ENCODE results near the gene OVOL3.
"Not testable (repeated sequence)": the region's sequence is repeated elsewhere in the genome, so short reads cannot be mapped to it uniquely, and the experiment has no call there.

Gene OVOL3

GRCh38 chr19:36110487-36111199, at the start of gene OVOL3:
TSS of gene OVOL3 (plus strand) at chr19:36111143. CDS start at chr19:36111203, 60 bp downstream.
- no peak for DNase-seq (ENCODE audit: low spot score)

- DNase-seq (ENCODE audit: low spot score) = no peak
Observed at GRCh38 chr19:36061367-36061766, 49.6 kb upstream of the OVOL3 start.

- DNase-seq (ENCODE audit: low spot score) = no peak
Observed at GRCh38 chr19:36064826-36065225, 46.1 kb upstream of the OVOL3 start.

- DNase-seq (ENCODE audit: low spot score) = no peak
Observed at GRCh38 chr19:36067681-36068080, 43.3 kb upstream of the OVOL3 start.

GRCh38 chr19:36068810-36069499, 42.0 kb upstream of the OVOL3 start:
- DNase-seq (ENCODE audit: low spot score) = not testable (repeated sequence)

GRCh38 chr19:36072081-36072480, 38.9 kb upstream of the OVOL3 start:
- no peak for DNase-seq (ENCODE audit: low spot score)

DNA sequence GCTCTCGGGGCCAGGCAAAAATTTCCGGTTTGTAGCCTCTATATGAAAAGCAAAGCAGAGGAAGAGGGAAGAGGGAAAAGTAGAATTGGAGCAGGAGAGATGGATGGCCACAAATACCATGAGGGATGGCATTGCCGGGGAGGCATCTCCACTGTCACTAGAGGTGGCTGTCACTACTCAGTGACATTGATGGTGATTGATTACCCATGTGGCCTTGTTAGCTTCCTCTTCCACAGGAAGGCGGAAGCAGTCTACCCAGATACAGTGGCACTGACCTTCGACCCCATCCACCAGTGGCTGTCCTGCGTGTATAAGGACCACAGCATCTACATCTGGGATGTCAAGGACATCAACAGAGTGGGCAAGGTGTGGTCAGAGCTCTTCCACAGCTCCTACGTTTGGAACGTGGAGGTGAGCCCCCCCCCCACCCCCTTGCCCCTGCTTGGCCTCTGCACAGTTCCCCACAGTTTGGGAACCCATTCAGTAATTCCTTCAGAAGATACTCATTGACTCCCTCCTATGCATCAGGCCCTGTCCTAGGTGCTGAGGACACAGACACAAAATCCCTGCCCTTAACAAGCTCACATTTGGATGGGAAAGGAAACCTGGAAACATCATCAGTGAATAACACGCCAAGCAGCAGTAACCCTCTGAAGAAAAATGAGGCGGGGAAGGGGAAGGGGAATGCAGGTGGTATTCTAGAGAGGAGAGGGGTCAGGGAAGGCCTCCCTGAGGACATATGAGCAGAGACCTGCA, 37.6 kb upstream of the OVOL3 start:
- no peak for DNase-seq (ENCODE audit: low spot score)

- DNase-seq (ENCODE audit: low spot score) = no peak
Observed at GRCh38 chr19:36079389-36079945, 31.5 kb upstream of the OVOL3 start.

DNA sequence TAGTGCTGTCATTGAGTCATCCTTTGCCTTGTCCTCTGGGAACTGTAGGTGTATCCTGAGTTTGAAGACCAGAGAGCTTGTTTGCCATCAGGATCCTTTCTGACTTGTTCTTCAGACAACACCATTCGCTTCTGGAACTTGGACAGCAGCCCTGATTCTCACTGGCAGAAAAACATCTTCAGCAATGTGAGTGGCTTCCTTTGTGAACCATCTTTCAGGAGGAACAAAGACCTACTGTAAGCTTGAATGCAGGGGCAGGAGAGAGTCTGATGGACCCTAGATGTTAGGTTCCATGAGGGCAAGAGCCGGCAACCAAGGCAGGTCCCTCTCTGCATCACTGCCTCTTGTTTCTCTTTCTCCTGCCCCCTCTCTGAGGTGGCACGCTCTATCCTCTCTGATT, 29.6 kb upstream of the OVOL3 start:
- DNase-seq (ENCODE audit: low spot score) = no peak

GRCh38 chr19:36081894-36082293, 29.0 kb upstream of the OVOL3 start:
- DNase-seq (ENCODE audit: low spot score) = no peak

- DNase-seq (ENCODE audit: low spot score) = no peak
Observed at GRCh38 chr19:36082916-36083315, 28.0 kb upstream of the OVOL3 start.

DNA sequence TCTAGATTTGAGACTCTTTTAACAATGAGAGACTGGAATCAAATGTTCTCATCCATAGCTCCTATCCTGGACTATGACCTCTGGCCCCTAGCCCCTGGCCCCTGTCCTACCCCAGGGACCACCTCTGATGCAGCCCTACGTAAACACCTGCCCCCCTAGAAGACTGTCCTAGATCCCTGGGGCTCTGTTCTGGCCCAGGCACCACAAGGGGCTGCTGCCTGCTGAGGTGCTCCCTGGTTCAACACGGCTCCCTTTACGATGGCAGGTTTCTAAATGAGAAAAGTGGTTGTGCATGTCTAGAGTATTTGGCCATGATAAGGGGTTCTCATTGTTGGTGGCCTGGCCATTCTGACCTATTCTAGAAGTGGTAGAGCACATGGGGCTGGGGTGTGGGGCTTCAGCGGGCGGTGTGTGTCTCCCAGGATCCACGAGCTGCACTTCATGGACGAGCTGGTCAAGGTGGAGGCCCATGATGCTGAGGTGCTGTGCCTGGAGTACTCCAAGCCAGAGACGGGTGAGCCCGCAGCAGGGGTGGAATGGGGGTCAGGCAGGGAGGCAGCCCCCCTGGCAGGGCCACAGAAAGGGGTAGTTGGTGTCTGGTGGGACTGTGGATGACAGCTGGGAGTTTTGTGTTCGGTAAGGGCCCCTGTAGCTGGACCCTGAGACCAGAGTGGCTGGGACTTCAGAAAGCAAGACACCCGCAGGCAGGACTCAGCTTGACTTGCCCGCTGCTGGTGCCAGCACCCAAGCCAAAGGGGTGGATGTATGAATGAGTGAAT, 26.5 kb upstream of the OVOL3 start:
- no peak for DNase-seq (ENCODE audit: low spot score)

DNA sequence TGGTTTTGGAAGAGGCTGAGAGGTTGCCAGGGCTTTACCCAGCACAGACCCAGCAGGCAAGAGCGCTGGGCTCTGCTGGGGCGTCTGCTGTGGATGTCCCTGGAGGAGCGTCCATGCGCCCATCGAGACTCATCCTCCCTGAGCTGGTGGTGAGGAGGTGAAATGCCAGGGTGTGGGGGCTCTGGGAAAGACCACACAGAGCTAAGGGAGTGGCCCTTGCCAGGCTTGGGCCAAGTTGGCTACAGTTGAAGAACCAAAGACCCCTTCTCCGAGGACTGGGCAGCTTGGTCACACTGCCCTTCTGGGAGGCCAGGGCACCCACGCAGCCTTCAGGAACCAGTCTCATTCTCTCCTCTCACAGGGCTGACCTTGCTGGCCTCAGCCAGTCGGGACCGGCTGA, 24.6 kb upstream of the OVOL3 start:
- no peak for DNase-seq (ENCODE audit: low spot score)

- no peak for DNase-seq (ENCODE audit: low spot score)
Observed at GRCh38 chr19:36089847-36090246, 21.1 kb upstream of the OVOL3 start.

- no peak for DNase-seq (ENCODE audit: low spot score)
Observed at GRCh38 chr19:36090910-36091695, 19.8 kb upstream of the OVOL3 start.

DNA sequence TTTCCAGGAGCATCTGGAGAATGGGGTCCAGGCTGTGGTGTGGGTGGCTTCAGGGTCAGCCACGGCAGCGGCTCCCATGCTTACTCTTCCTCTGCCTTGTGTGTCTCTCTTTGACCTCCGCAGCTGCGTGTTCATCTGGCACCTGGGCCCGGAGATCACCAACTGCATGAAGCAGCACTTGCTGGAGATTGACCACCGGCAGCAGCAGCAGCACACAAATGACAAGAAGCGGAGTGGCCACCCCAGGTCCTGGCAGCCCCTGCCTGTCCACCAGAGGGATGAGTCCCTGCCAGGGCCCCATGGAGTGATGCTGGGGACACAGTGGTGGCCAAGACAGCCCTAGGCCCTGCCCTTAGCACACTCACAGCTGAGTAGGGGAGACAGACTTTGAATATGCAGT, 18.4 kb upstream of the OVOL3 start:
- no peak for DNase-seq (ENCODE audit: low spot score)

DNA sequence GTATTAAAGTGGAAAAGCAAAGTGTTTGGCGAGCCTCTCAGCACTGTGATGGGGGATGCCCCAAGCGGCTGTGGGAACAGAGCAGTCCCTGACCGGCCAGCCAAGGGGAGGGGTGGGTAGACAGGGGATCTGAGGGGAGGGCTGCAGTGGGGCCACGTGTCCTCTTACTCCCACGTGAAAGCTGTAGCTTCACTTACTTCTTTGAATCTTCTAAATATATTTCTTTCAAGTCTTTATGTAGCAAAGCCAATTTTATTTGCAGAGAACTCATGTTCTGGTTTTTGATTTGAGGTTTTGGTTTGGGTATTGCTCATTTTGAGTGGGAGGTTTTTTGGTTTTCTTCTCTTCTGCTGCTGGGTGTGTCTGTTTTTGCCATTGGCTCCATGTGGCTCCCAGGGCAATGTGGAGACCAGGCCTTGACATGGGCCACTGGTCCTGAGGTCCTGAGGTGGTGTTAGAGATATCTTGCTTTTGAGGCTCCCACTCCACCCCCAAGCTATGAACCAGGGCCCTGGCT, 17.7 kb upstream of the OVOL3 start:
- DNase-seq (ENCODE audit: low spot score) = no peak

- no peak for DNase-seq (ENCODE audit: low spot score)
Observed at GRCh38 chr19:36093687-36094086, 17.3 kb upstream of the OVOL3 start.

DNA sequence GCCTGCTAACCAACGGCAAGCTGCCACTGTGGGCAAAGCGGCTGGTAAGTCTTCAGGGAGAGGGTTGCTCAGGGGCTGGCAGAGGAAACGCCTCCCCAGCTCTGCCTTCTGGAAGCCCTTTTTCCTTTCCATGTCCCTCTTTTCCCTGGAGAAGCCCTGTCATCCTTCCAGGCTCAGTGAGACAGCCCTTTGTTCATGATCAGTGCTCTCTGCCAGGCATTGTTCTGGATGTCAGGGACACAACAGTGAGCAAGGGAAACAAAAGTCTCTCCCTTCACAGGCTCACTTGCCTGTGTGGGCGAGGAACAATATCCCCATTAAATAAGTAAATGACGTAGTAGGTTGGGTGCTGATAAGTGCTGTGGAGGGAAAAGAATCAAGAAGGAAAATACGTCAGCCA, 13.9 kb upstream of the OVOL3 start:
- DNase-seq (ENCODE audit: low spot score) = no peak

GRCh38 chr19:36099166-36099785, 11.7 kb upstream of the OVOL3 start:
- DNase-seq (ENCODE audit: low spot score) = no peak

Measured in CD4-positive, alpha-beta T cell treated with Interleukin-15 for 4 hours (primary cell).